CD4-positive, CD25-positive, alpha-beta regulatory T cell (primary cell): Measurements from ENCODE around the gene PRKG1. TPM values are rescaled to one million over a fixed set of nuclear protein-coding genes. Genes with fewer than 3 reads are reported as not detected.

Experiments
- ATAC-seq, 2 donors: fragments of 150-1000 bp; cut with Tn5 transposase; one replicate each; pipeline ENCODE4 v1.10.0; 2021; ENCODE audit warnings: low read depth in 2 of 2, moderate number of reproducible peaks in 2 of 2, moderate library complexity in 1 of 2
- DNase-seq, 3 donors: peaks; one replicate each; pipeline versions ENCODE4 v3.0.0 to v3.0.0-alpha.2; 2012 to 2022; ENCODE audit warnings: mixed read lengths in 1 of 3
- H3K27ac ChIP-seq: one replicate; pipeline ENCODE4 v1.7.0; 2013; ENCODE audit warnings: mild to moderate bottlenecking, low read length; ENCODE audit not compliant: insufficient read depth, poor library complexity, severe bottlenecking
- H3K27me3 ChIP-seq: one replicate; pipeline ENCODE4 v1.7.0; 2013; ENCODE audit warnings: low read length; ENCODE audit not compliant: control insufficient read depth, insufficient read depth
- H3K36me3 ChIP-seq: one replicate; pipeline ENCODE4 v1.7.0; 2013; ENCODE audit warnings: mild to moderate bottlenecking, low read length, moderate library complexity; ENCODE audit not compliant: control insufficient read depth, insufficient read depth
- H3K4me1 ChIP-seq: 2 replicates; pipeline ENCODE4 v1.7.0; 2013; ENCODE audit warnings: mild to moderate bottlenecking, low read length; ENCODE audit not compliant: insufficient read depth, control insufficient read depth, poor library complexity, severe bottlenecking
- H3K4me3 ChIP-seq: one replicate; pipeline ENCODE4 v1.7.0; 2013; ENCODE audit warnings: low read depth, mild to moderate bottlenecking, low read length, moderate library complexity
- H3K9me3 ChIP-seq, 2 experiments: 1 replicate in 1 of 2; 2 replicates in 1 of 2; pipeline ENCODE4 v1.7.0; 2013; ENCODE audit warnings: low read length in 2 of 2, mild to moderate bottlenecking in 1 of 2, moderate library complexity in 1 of 2; ENCODE audit not compliant: control insufficient read depth in 2 of 2
- H3K27ac Mint-ChIP-seq, 3 donors: one replicate each; pipeline ENCODE4 v1.8.0; 2020 to 2022; ENCODE audit warnings: mild to moderate bottlenecking in 3 of 3, mixed read lengths in 3 of 3, moderate library complexity in 2 of 3
- H3K27me3 Mint-ChIP-seq: one replicate; pipeline ENCODE4 v1.8.0; 2022; ENCODE audit warnings: mild to moderate bottlenecking, mixed read lengths
- H3K36me3 Mint-ChIP-seq: one replicate; pipeline ENCODE4 v1.8.0; 2020; ENCODE audit warnings: mixed read lengths
- H3K4me1 Mint-ChIP-seq, 4 donors: one replicate each; pipeline ENCODE4 v1.8.0; 2020 to 2022; ENCODE audit warnings: mixed read lengths in 4 of 4, mild to moderate bottlenecking in 1 of 4
- H3K4me3 Mint-ChIP-seq, 4 donors: one replicate each; pipeline ENCODE4 v1.8.0; 2020 to 2022; ENCODE audit warnings: mild to moderate bottlenecking in 4 of 4, mixed read lengths in 4 of 4, moderate library complexity in 3 of 4
- H3K9me3 Mint-ChIP-seq, 7 donors: one replicate each; pipeline ENCODE4 v1.8.0; 2020 to 2022; ENCODE audit warnings: mixed read lengths in 7 of 7, mild to moderate bottlenecking in 3 of 7, moderate library complexity in 2 of 7
- polyA plus RNA-seq, 4 donors: library from polyadenylated mRNA; unstranded; fragments of 300-500 nt; fragmentation: Illumina TruSeq; gene quantifications; one replicate each; pipeline ENCODE4 v1.2.3, GENCODE V29; 2021
- total RNA-seq: library from RNA; stranded (reverse); gene quantifications from one replicate; pipeline ENCODE4 v1.2.3, GENCODE V29; 2022

Gene PRKG1
- total and polyA plus RNA-seq, 5 donors from 2014 or later: 0.30 TPM; not detected in 4

GRCh38 chr10:51297438-51297837 lies 223.2 kb downstream of the PRKG1 start:
- Histone ChIP-seq H3K27ac (no peak overlapping the region), H3K4me3 (no peak overlapping the region), H3K36me3 (no peaks in the 10 kb centered on the region), H3K27me3 (no peaks in the 10 kb centered on the region), H3K4me1 (no peaks in the 10 kb centered on the region), H3K9me3 (no peaks in the 10 kb centered on the region)
- no peak overlapping the region for H3K4me3 Mint-ChIP-seq
- H3K27me3 Mint-ChIP-seq: no peaks in the 10 kb centered on the region
- H3K36me3 Mint-ChIP-seq: no peaks in the 10 kb centered on the region
- ATAC-seq (no peak), DNase-seq (no peak)
- H3K4me1 Mint-ChIP-seq: no peaks in the 10 kb centered on the region
- H3K27ac Mint-ChIP-seq: no peak overlapping the region
- H3K9me3 Mint-ChIP-seq: peaks cover 0 to 10% (median 4%) of the 10 kb centered on the region in 7 donors

GRCh38 chr10:51300617-51301304 lies 226.5 kb downstream of the PRKG1 start:
- no peaks in the 10 kb centered on the region for H3K4me1 Mint-ChIP-seq
- no peaks in the 10 kb centered on the region for H3K36me3 ChIP-seq
- no peak overlapping the region for H3K27ac ChIP-seq
- ATAC-seq (no peak), DNase-seq (no peak)
- no peaks in the 10 kb centered on the region for H3K36me3 Mint-ChIP-seq
- no peak overlapping the region for H3K4me3 Mint-ChIP-seq
- no peak overlapping the region for H3K4me3 ChIP-seq
- no peaks in the 10 kb centered on the region for H3K27me3 Mint-ChIP-seq
- H3K4me1 ChIP-seq: no peaks in the 10 kb centered on the region
- H3K9me3 Mint-ChIP-seq: peaks cover 0 to 7% (median 0%) of the 10 kb centered on the region in 7 donors
- H3K27me3 ChIP-seq: no peaks in the 10 kb centered on the region
- no peaks in the 10 kb centered on the region for H3K9me3 ChIP-seq
- H3K27ac Mint-ChIP-seq: no peak overlapping the region

- H3K9me3 ChIP-seq: no peaks in the 10 kb centered on the region
- ATAC-seq (no peak), DNase-seq (no peak)
- H3K27me3 ChIP-seq: no peaks in the 10 kb centered on the region
- H3K9me3 Mint-ChIP-seq: peaks cover 0 to 3% (median 0%) of the 10 kb centered on the region in 7 donors
- no peaks in the 10 kb centered on the region for H3K4me1 Mint-ChIP-seq
- H3K27ac Mint-ChIP-seq: no peak overlapping the region
- H3K4me3 Mint-ChIP-seq: no peak overlapping the region
- H3K27me3 Mint-ChIP-seq: no peaks in the 10 kb centered on the region
- H3K36me3 ChIP-seq: no peaks in the 10 kb centered on the region
- no peak overlapping the region for H3K27ac ChIP-seq
- no peaks in the 10 kb centered on the region for H3K4me1 ChIP-seq
- H3K36me3 Mint-ChIP-seq: no peaks in the 10 kb centered on the region
- H3K4me3 ChIP-seq: no peak overlapping the region
These were observed 227.4 kb downstream of the PRKG1 start for GRCh38 chr10:51301644-51302043.

GRCh38 chr10:51302316-51302715 lies 228.0 kb downstream of the PRKG1 start:
- H3K4me1 ChIP-seq: no peaks in the 10 kb centered on the region
- H3K9me3 ChIP-seq: no peaks in the 10 kb centered on the region
- DNase-seq (no peak), ATAC-seq (no peak)
- Mint-ChIP-seq H3K27ac (no peak overlapping the region), H3K36me3 (no peaks in the 10 kb centered on the region), H3K4me3 (no peak overlapping the region), H3K4me1 (no peaks in the 10 kb centered on the region), H3K9me3 (peaks cover 0 to 2% (median 0%) of the 10 kb centered on the region in 7 donors), H3K27me3 (no peaks in the 10 kb centered on the region)
- no peak overlapping the region for H3K27ac ChIP-seq
- H3K36me3 ChIP-seq: no peaks in the 10 kb centered on the region
- H3K4me3 ChIP-seq: no peak overlapping the region
- H3K27me3 ChIP-seq: no peaks in the 10 kb centered on the region

GRCh38 chr10:51308116-51308515 lies 233.8 kb downstream of the PRKG1 start:
- H3K9me3 Mint-ChIP-seq: peaks cover 0 to 4% (median 2%) of the 10 kb centered on the region in 7 donors
- Histone ChIP-seq H3K27me3 (no peaks in the 10 kb centered on the region), H3K9me3 (no peaks in the 10 kb centered on the region), H3K27ac (no peak overlapping the region), H3K4me1 (no peaks in the 10 kb centered on the region), H3K4me3 (no peak overlapping the region), H3K36me3 (no peaks in the 10 kb centered on the region)
- H3K4me3 Mint-ChIP-seq: no peak overlapping the region
- DNase-seq: no peak
- no peak overlapping the region for H3K27ac Mint-ChIP-seq
- H3K27me3 Mint-ChIP-seq: no peaks in the 10 kb centered on the region
- no peaks in the 10 kb centered on the region for H3K4me1 Mint-ChIP-seq
- no peaks in the 10 kb centered on the region for H3K36me3 Mint-ChIP-seq
- no peak for ATAC-seq

GRCh38 chr10:51311228-51311627 lies 236.9 kb downstream of the PRKG1 start:
- DNase-seq (no peak), ATAC-seq (no peak)
- Mint-ChIP-seq H3K36me3 (no peaks in the 10 kb centered on the region), H3K9me3 (peaks cover 0 to 4% (median 2%) of the 10 kb centered on the region in 7 donors), H3K27me3 (no peaks in the 10 kb centered on the region), H3K4me1 (no peaks in the 10 kb centered on the region), H3K27ac (no peak overlapping the region), H3K4me3 (no peak overlapping the region)
- H3K4me1 ChIP-seq: no peaks in the 10 kb centered on the region
- H3K36me3 ChIP-seq: no peaks in the 10 kb centered on the region
- no peak overlapping the region for H3K27ac ChIP-seq
- H3K27me3 ChIP-seq: no peaks in the 10 kb centered on the region
- no peaks in the 10 kb centered on the region for H3K9me3 ChIP-seq
- no peak overlapping the region for H3K4me3 ChIP-seq

GRCh38 chr10:51312817-51313216 lies 238.5 kb downstream of the PRKG1 start:
- no peak overlapping the region for H3K4me3 Mint-ChIP-seq
- no peak for ATAC-seq

GRCh38 chr10:51313251-51313650 lies 239.0 kb downstream of the PRKG1 start:
- peaks cover 0 to 4% (median 2%) of the 10 kb centered on the region in 7 donors for H3K9me3 Mint-ChIP-seq
- Histone ChIP-seq H3K27me3 (no peaks in the 10 kb centered on the region), H3K36me3 (no peaks in the 10 kb centered on the region), H3K9me3 (no peaks in the 10 kb centered on the region), H3K27ac (no peak overlapping the region), H3K4me1 (no peaks in the 10 kb centered on the region), H3K4me3 (no peak overlapping the region)
- ATAC-seq: no peak
- no peak overlapping the region for H3K27ac Mint-ChIP-seq
- no peak for DNase-seq
- no peaks in the 10 kb centered on the region for H3K4me1 Mint-ChIP-seq
- no peak overlapping the region for H3K4me3 Mint-ChIP-seq
- H3K36me3 Mint-ChIP-seq: no peaks in the 10 kb centered on the region
- H3K27me3 Mint-ChIP-seq: no peaks in the 10 kb centered on the region

More at GRCh38 chr10:51312817-51313216, 238.5 kb downstream of the PRKG1 start:
- H3K27ac ChIP-seq: no peak overlapping the region
- Mint-ChIP-seq H3K4me1 (no peaks in the 10 kb centered on the region), H3K27me3 (no peaks in the 10 kb centered on the region), H3K27ac (no peak overlapping the region), H3K9me3 (peaks cover 0 to 4% (median 2%) of the 10 kb centered on the region in 7 donors), H3K36me3 (no peaks in the 10 kb centered on the region)
- H3K36me3 ChIP-seq: no peaks in the 10 kb centered on the region
- no peak overlapping the region for H3K4me3 ChIP-seq
- no peak for DNase-seq
- H3K27me3 ChIP-seq: no peaks in the 10 kb centered on the region
- H3K9me3 ChIP-seq: no peaks in the 10 kb centered on the region
- no peaks in the 10 kb centered on the region for H3K4me1 ChIP-seq
